ENCODE data around the gene DOCK9. TPM values are rescaled to one million over a fixed set of nuclear protein-coding genes. Genes with fewer than 3 reads are reported as not detected.

The DOCK9 gene
- total and polyA plus RNA-seq, 8 donors: 7.5 to 26.3 (median 16.3) TPM

- H3K27me3 ChIP-seq: no peaks in the 10 kb centered on the region
- 83 to 84% methylated on average over 9 of the region's 9 CpGs for WGBS, 2 donors
- no peak overlapping the region for H3K4me3 ChIP-seq
- intact Hi-C loops (cut with DNase I): no loop called here
- peaks cover 0 to 7% (median 5%) of the 10 kb centered on the region in 3 donors for H3K4me1 ChIP-seq
- no peak for FAIRE-seq
- no peaks in the 10 kb centered on the region for H3K9me3 ChIP-seq
- no peak for TF ChIP-seq CTCF (IDR thresholded peaks at IDR 0.05)
- DNase-seq: no peak
- H3K27ac ChIP-seq: no peak overlapping the region
- no peak for ATAC-seq
- no peaks in the 10 kb centered on the region for H3K36me3 ChIP-seq
These were observed 203.1 kb downstream of the DOCK9 start for GRCh38 chr13:98774776-98775175.

- Histone ChIP-seq H3K9me3 (no peaks in the 10 kb centered on the region), H3K27me3 (no peaks in the 10 kb centered on the region), H3K4me1 (peaks cover 0 to 7% (median 5%) of the 10 kb centered on the region in 3 donors), H3K4me3 (no peak overlapping the region), H3K36me3 (no peaks in the 10 kb centered on the region), H3K27ac (no peak overlapping the region)
- intact Hi-C loops (cut with DNase I): no loop called here
- WGBS, 2 donors: 91 to 92% methylated on average over 19 to 20 of the region's 20 CpGs
- TF ChIP-seq CTCF (IDR thresholded peaks at IDR 0.05): no peak
- DNase-seq (peak in 2 of 6 donors; percentile 46 to 80), FAIRE-seq (no peak), ATAC-seq (no peak)
These were observed 203.9 kb downstream of the DOCK9 start for GRCh38 chr13:98773921-98774320.

- H3K36me3 ChIP-seq: no peaks in the 10 kb centered on the region
- ATAC-seq: no peak
- FAIRE-seq: no peak
- no peak for DNase-seq
- 84 to 88% methylated on average over 12 of the region's 12 CpGs for WGBS, 2 donors
- H3K27me3 ChIP-seq: no peaks in the 10 kb centered on the region
- intact Hi-C loops (cut with DNase I): no loop called here
- TF ChIP-seq CTCF (IDR thresholded peaks at IDR 0.05): no peak
- H3K4me3 ChIP-seq: no peak overlapping the region
- no peaks in the 10 kb centered on the region for H3K9me3 ChIP-seq
- H3K4me1 ChIP-seq: peaks cover 0 to 7% (median 5%) of the 10 kb centered on the region in 3 donors
- H3K27ac ChIP-seq: peak overlapping the region in 1 of 4 donors; percentile 73
These were observed 204.9 kb downstream of the DOCK9 start for GRCh38 chr13:98772794-98773452.

- DNase-seq (peak in 2 of 6 donors; percentile 55 to 64), ATAC-seq (peak; percentile 58 to 83 (median 82)), FAIRE-seq (no peak)
- intact Hi-C loops (cut with DNase I): no loop called here
- no peaks in the 10 kb centered on the region for H3K27me3 ChIP-seq
- H3K9me3 ChIP-seq: no peaks in the 10 kb centered on the region
- 31 to 43% methylated on average over 16 of the region's 16 CpGs for WGBS, 2 donors
- peak overlapping the region in 2 of 4 donors; percentile 30 to 73 for H3K27ac ChIP-seq
- H3K36me3 ChIP-seq: no peaks in the 10 kb centered on the region
- no peak overlapping the region for H3K4me3 ChIP-seq
- TF ChIP-seq CTCF (IDR thresholded peaks at IDR 0.05): no peak
- H3K4me1 ChIP-seq: peaks cover 0 to 7% (median 5%) of the 10 kb centered on the region in 3 donors
These were observed 205.8 kb downstream of the DOCK9 start for GRCh38 chr13:98771838-98772611.

GRCh38 chr13:98769736-98770135 is 208.1 kb downstream of the DOCK9 start:
- no peak for FAIRE-seq
- H3K9me3 ChIP-seq: no peaks in the 10 kb centered on the region
- DNase-seq: no peak
- intact Hi-C loops (cut with DNase I): no loop called here
- WGBS, 2 donors: 89 to 92% methylated on average over 7 of the region's 7 CpGs
- no peak for ATAC-seq
- no peak overlapping the region for H3K4me3 ChIP-seq
- no peaks in the 10 kb centered on the region for H3K36me3 ChIP-seq
- H3K27me3 ChIP-seq: no peaks in the 10 kb centered on the region
- no peak overlapping the region for H3K27ac ChIP-seq
- TF ChIP-seq CTCF (IDR thresholded peaks at IDR 0.05): no peak
- peaks cover 0 to 7% (median 5%) of the 10 kb centered on the region in 3 donors for H3K4me1 ChIP-seq

Data from pancreas (tissue), 10 donors.